GM19328 (cell line): ENCODE measurements around the gene CASS4.
A peak's percentile ranks its signal among the peaks of the same experiment; 100 is the strongest.
"Not testable (repeated sequence)": the region's sequence is repeated elsewhere in the genome, so short reads cannot be mapped to it uniquely, and the experiment has no call there.

Experiments
- ATAC-seq: cut with Tn5 transposase; IDR thresholded peaks from one replicate; pipeline ENCODE4 v1.9.1; 2021; ENCODE audit warnings: mild to moderate bottlenecking, moderate library complexity; ENCODE audit not compliant: unreplicated experiment

CASS4 gene, protein sequence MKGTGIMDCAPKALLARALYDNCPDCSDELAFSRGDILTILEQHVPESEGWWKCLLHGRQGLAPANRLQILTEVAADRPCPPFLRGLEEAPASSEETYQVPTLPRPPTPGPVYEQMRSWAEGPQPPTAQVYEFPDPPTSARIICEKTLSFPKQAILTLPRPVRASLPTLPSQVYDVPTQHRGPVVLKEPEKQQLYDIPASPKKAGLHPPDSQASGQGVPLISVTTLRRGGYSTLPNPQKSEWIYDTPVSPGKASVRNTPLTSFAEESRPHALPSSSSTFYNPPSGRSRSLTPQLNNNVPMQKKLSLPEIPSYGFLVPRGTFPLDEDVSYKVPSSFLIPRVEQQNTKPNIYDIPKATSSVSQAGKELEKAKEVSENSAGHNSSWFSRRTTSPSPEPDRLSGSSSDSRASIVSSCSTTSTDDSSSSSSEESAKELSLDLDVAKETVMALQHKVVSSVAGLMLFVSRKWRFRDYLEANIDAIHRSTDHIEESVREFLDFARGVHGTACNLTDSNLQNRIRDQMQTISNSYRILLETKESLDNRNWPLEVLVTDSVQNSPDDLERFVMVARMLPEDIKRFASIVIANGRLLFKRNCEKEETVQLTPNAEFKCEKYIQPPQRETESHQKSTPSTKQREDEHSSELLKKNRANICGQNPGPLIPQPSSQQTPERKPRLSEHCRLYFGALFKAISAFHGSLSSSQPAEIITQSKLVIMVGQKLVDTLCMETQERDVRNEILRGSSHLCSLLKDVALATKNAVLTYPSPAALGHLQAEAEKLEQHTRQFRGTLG

DNA sequence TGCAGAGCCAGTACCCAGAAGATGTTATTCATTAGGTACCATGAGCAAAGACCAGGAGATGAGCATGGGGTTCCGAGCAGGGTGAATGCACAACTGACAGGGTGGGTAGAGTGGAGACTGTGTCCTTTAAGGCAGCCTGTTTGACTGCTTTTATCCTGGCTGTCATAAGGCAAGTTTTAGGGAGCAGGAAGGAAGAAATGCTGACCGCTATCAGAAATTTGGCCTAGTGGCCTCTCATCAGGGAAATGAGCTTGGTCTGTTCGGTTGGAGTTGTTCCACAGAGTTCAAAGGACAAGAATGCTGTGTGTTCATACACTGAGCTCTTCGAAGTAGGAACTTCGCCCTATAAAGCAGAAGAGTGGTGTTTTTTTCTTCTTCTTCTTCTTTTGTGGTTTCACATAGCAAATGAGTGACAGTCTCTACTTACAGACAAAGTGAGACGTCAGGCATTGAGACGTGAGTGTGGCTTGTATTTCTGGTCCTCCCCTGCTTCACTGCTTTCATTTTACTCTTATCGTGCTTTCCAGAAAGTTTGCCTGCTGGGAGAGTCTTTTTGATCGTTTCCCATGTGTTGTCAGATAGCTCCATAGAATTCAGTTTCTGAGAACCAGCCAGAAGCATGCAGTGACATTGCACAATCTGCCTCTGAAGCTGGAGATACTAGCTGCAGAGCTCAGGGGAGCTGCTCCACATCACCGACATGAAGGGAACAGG is at the start of gene CASS4:
Gene CASS4, plus strand, starts transcription at position 502 of the 714 bp plus-strand sequence. Its CDS starts 199 bp downstream, at position 701.
- ATAC-seq, result peak; percentile 75

DNA sequence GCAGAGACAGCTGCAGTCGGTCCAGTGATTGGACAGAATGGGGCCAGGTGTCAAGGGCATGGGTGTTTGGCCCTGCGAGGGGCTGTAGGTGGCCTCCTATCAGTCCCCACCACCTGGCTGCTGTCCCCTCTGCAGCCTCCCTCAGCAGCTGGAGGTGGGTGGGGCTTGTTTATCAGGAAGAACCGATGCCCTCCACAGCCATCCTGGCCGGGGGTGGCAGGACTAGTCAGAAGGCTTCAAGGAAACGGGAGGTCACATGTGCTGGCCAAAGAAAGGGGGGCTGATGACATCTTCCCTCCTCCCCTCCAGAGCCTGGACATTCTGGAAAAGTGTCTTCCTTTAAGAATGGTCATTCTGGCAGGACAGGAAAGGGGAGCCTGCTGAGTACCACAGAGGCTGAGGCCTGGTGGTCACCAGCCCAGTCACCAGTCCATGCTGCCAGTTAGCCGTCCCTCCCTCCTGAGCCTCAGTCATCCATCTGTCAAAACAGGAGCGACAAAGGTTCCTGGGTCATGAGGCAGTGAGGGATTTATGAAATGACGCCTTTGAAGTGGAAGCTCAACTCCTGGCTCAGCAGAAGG is 49.1 kb upstream of the CASS4 start:
- ATAC-seq, result no peak

DNA sequence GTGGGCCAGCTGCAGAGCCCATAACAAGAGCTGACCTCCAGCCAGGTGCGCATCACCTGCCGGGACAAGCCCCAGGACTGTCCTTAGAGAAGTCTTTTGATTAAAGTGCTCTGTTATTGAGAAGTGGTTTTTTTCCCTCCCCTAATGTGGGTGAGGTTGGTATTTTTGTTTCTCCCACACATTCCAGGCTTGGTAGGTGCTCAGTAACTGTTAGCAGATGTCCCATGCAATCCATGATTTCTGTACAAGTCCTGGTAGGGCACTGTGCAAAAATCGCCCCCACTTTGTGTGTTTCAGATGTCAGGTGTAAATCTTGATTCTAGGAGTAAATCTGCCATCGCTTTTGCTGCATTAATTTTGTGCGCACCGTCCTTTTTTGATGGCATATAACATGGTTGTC is 48.6 kb upstream of the CASS4 start:
- ATAC-seq, result no peak

DNA sequence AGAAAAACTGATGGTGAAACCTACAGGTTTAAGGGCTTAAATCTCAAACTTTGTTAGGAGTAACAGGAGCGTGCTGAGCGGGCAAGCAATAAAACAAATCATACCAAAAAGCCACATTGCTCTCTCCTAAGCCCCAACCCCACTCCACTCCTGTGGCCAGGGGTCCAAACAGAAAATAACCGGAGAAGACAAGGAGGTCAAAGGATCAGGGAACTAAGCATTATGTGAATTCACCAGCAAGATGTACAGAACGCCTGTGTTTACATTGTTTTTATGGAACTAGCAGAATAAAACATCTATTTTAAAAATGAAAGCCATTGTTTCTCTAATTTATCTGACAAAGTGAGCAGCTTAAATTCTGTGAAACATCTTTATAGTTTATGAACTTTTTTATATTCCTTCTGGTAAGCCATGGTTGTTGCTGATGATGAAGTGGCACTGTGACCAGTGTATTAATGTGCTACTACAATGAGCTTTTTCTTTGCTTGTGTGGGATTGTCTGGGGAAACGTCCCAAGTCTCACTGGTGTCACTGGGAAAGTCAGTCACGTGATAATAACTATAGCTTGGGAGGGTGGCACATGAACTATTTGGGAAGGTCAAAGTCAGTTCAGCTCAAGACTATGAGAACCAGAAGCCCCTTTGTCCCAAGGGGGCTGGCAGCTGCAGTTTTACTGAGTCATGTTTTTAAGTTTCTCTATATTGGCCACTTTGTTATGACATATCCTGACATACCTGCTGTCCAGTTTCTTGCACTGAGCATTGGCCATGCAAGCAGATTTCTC is 43.5 kb upstream of the CASS4 start:
- ATAC-seq, result no peak

DNA sequence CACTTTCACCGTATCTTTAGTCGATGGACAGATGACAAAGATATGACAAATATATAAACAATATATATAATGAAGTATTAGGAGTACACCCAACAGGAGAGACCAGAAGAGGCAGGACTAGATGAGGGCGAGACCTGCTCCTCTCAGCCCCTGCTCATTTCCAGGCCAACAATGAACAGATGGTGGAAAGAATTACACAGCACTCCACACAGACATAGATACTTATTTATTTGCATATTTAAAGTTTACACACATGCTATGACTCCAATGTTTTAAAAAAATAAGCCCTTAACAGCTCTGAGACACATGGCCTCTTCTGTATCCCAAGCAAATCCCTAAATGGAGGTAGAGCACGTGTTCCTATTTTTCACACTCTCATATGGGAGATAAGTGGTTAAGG is 42.9 kb upstream of the CASS4 start:
- ATAC-seq, result no peak

DNA sequence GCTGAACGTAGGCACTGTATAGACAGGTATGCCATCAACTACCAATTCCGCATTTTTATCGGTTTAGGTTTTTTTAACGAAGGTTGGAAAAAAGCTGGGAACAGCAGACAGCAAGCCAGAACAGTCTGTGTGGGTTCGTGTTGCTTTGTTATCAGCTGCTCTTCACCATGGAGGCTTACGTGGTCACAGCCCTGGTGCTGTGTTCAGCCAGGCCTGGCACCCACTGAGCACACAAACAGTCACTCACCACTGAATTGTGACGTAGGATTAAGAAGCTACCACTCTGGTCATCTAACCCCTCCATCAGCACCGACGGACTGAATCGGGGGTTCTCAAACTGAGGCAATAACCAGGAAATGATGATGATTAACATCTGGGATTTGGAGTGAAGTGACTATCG is 40.1 kb upstream of the CASS4 start:
- ATAC-seq, result no peak

DNA sequence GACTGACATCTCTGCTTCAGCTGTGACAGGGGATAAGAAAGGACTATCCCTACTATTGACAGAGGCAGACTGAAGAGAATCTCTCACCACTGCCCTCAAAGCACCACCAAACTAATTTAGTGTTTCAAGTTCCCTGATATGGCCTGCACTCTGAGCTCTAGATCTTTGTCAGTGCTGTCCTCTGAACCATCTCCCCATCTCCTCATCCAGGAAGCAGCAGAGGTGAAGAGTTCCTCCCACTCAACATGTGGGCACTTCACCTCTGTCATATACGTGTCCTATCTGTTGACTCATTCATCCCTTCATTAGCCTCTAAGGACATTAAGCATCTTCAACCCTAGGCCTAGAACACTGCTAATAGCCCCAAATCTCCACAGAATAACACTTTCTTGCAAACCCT is 39.2 kb upstream of the CASS4 start:
- no peak for ATAC-seq

DNA sequence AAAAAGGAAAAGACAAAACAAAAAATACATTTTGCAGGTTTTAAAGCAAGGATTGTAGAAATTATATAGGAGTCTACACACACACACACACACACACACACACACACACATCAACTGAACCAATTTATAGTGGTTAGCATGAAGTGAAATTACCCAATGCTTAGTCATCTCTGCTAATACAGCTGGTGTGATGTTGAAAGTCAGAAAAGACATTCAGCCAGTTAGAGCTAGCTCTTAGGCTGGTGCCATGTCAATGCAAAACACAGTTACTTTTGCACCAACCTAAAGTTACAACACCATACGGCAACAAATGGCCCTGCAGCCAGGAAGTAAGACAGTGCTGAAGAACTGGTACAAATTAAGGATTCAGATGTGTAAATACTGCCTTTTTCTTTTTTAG is 38.1 kb upstream of the CASS4 start:
- no peak for ATAC-seq

DNA sequence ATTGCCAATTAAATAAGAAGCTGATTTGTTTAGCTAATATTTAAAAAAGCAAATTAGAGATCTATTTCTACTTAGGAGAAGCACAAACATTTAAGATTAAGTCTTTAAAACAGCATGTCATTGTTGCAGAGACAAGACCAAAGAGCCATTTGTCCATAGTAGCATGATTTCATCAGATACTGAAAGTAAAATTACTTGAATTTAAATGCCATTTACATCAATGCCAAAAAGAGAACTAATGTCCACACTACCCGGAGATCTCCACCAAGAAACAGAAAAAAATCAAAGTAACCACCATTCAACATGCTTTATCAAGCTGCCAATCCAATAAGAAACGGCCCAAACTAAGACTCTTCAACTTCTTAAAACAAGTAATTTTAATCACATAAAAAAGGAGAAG is 35.7 kb upstream of the CASS4 start:
- no peak for ATAC-seq

DNA sequence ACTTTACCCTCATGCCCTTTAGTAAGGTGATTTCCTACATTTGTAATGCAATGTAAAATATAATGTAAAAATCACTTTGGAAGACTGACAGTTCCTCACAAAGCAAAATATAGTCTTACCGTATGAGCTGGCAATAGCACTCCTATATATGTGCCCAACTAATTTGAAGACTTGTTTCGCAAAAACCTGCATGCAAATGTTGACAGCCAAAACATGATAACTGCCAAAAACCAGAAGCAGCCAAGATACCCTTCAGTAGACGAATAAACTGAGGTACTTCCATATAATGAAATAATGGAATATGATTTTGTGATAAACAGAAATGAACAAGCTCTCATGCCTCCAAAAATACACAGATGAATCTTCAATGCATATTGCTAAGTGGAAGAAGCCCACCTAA is 33.7 kb upstream of the CASS4 start:
- no peak for ATAC-seq

DNA sequence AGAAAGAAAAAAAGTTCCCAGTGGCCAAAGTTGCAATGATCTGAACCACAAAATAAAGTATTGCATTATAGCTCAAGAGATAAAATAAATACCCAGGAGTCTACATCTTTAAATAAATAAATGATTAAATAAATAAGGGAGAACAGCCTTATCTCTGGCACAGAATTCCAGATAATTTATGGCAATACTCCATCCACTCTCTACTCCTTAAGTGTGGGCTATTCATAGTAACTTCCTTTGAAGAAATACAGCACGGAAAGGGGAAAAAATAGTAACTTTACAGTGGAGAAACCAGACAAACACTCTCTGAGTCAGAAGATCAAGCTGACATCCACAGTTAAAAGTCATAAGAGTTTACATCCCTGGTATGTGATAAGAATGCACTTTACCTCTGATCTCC is 31.7 kb upstream of the CASS4 start:
- ATAC-seq, result no peak

DNA sequence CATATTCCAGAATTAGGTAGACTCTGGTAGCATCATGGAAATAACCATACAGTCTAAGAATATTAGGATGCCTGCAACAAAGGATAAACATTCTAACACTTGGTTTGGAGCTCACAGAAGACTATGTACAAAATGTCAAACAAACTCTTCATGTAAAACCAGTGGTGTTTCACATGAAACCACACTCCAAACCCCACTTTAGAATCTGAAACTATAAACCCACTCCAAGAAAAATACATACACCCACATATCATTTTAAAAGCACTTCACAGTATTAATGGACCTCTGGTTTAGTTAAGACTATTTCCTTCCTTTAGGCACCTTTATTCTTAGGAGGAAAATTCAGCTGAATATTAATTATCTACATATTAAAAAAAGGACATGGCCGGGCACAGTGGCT is 30.6 kb upstream of the CASS4 start:
- ATAC-seq, result no peak

DNA sequence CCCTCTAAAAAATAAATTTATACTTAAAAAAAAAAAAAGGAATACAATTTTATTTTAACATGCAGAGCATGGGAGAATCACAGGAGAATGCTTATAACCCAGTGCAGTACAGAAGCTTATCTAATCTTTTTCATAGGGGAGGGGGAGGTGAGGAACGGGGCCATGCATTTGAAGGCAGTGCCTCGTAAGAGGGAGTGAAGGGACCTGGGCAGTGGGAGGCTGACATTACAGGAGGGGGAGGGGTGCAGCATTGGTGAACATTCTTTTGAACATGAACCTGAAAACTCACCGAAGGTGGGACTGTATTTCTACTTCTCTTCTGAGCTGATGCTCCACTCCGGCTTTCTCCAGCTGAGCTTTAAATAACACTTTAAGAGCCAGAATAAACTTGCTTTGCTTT is 29.4 kb upstream of the CASS4 start:
- no peak for ATAC-seq

DNA sequence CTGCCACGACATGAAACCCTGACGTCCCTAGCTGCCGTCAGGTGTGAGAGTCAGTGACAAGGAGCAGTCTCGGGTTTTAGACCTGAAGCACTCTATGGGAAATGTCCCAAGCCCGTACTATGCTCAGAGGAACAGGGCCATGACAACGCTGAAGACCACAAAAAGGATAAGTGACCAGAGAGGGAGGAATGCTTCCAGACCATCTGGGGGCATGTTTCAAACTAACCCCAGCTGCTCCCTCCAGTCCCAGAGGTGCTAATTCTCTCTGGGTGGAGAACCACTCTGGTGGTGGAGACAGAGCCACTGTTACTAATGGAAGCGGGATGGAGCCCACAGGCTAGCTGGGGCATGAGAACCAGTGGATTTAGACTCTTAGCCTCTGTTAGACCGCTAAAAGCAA is 28.7 kb upstream of the CASS4 start:
- ATAC-seq, result no peak

DNA sequence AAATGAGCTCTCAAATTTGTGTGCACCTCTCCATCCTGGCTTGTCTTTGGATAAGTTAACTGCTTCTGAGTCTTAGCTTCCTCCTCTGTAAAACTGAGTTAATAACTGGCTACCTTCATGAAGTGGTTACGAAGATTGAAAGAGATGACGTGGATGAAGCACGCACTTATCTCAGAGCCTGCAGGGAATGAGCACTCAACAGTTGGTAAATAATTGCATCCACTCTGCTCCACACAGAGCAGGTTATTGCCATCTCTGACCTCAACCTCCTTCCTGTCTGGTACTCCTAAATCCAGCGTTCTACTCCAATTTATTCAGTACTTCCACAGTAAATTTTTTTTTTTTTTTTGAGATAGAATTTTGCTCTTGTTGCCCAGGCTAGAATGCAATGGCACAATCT is 26.9 kb upstream of the CASS4 start:
- ATAC-seq, result no peak

DNA sequence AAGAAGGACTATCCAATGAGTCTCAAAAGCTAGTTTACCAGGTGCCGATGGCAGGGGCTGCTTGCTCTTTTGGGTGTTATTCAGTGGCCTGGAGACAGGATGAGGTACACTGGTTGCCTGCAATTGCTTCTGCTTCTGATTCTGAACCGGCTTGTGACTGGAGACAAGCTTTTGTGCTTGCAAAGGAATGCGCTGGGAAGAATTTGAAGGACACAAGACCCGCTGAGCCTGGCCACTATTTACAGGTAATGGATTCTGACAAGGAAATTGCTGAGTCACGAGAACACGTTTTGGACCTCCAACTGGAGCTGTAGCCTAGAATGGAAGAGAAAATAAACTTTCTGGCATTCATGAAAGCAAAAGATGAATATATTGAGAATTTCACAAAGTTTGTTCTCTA is 25.8 kb upstream of the CASS4 start:
- ATAC-seq, result no peak

DNA sequence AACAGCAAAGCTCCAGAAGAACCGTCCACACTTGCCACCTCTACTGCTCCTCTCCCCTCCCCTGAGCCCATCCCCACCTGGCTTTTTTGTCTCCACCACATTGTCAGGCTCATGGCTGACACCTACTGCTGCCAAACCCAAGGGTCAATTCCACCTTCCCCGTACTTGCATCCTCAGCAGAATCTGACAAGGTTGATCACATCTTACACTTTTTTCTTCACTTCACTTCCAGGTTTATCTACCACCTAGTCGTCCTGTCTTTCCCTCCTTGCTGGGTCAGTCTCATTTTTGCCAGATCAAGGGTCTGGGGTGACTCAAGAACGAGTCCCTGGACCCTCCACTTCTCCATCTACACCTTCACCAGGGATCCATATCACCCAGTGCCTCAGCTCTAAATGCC is 23.2 kb upstream of the CASS4 start:
- ATAC-seq, result no peak

DNA sequence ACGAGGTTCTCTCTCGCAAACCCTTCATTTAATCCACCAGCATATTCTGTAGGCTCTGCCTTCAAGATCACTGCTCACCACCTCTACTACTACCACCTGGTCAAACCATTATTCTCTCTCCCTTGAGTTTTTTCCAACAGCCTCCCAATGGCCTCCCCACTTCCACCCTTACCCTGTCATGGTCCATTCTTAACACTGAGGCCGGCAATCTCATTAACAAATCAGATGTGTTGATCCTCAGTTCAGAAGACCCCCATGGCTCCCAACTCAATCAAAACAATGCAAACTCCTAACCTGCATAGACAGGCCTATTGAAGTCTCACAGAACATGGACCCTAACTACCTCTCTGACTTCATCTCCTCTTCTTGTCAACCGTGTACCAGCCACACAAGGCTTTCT is 22.3 kb upstream of the CASS4 start:
- ATAC-seq, result no peak

DNA sequence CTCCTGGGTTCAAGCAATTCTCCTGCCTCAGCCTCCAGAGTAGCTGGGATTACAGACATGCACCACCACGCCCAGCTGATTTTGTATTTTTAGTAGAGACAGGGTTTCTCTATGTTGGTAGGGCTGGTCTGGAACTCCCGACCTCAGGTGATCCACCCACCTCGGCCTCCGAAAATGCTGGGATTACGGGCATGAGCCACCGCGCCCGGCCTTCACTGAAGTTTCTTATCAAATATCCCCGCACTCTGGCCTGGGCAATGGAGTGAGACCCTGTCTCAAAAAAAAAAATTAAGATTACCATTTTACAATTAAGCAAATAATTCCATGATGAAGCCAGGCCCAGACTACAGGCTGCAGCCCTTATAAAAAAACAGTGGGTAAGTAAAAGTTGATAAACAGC is 21.7 kb upstream of the CASS4 start:
- not testable (repeated sequence) for ATAC-seq

DNA sequence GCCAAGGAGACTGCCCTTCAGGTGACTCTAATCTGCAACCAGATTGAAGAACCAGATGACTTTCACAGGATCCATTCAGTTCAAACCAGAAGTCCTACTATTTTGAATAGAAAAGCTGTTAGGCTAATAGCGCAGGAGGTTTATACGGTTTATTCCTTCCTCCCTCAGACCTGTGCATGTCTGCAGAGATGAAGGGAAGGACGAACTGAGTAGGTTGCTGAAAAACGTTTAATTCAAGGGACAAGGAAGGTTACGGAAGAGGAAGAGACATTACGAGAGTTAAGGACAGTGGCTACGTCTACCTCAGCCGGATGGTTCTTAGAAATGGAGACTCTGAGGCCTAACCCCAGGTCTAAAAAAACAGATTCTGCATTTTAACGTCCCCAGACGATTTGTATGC is 21.0 kb upstream of the CASS4 start:
- ATAC-seq, result no peak
